GM10248 (cell line): ENCODE data around the gene MARVELD1.

Experiments
- CTCF ChIA-PET: fragments of 300-600 bp; sonication (Branson Sonifier 250); formaldehyde crosslinking; extraction: SDS; loops from one replicate; lab custom pipeline; 2021; ENCODE audit warnings: antibody characterized with exemption; lab: Yijun Ruan, JAX
- POLR2A ChIA-PET: fragments of 350-650 bp; sonication (Branson Sonifier 250); formaldehyde crosslinking; extraction: SDS; loops from one replicate; lab custom pipeline; 2020; ENCODE audit warnings: antibody characterized with exemption; lab: Yijun Ruan, JAX
- DNase-seq: peaks from one replicate; pipeline ENCODE4 v3.0.0; 2012; ENCODE audit errors: extremely low spot score
- CTCF ChIP-seq: IDR thresholded peaks from 2 replicates; pipeline ENCODE4 v1.5.1; 2012; ENCODE audit warnings: mild to moderate bottlenecking, low read depth; ENCODE audit errors: extremely low read depth, missing control alignments, control extremely low read depth

The MARVELD1 gene

GRCh38 chr10:97744405-97745035, 31.0 kb downstream of the MARVELD1 start:
- ChIA-PET CTCF (interaction anchor here (0.7 to 1.7 kb wide), 9 partner anchors 8 to 43 kb away, joined by 3 to 7 read pairs (median 3); partner anchors contain the start of gene ZFYVE27), POLR2A (no interaction called here)
- TF ChIP-seq CTCF = no peak

DNA sequence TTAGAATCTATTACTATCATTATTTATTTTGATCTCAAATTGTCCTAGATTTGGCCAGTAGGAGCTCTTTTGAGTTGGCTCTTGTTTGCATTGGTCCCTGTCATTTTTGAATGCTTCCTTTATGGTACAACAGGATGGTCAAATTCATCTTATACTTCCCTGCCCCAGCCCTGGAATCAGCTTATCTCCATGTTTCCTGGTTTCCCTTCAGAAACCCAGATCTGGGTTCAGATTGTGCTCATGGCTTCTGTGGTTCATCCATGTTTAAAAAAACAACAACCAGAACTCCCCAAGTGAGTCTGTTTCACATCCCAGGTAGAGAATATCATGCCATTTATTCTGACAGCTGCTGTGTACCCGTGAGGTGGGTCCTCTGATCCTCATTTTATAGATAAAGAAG, 34.0 kb downstream of the MARVELD1 start:
- no peak for TF ChIP-seq CTCF
- no peak for DNase-seq
- POLR2A ChIA-PET = no interaction called here
- CTCF ChIA-PET = interaction anchor here (0.9 to 3.6 kb wide), 7 partner anchors 11 to 73 kb away, joined by 3 to 13 read pairs (median 4); partner anchors contain the start of gene ZFYVE27

More at GRCh38 chr10:97744405-97745035, 31.0 kb downstream of the MARVELD1 start:
- DNase-seq = no peak

DNA sequence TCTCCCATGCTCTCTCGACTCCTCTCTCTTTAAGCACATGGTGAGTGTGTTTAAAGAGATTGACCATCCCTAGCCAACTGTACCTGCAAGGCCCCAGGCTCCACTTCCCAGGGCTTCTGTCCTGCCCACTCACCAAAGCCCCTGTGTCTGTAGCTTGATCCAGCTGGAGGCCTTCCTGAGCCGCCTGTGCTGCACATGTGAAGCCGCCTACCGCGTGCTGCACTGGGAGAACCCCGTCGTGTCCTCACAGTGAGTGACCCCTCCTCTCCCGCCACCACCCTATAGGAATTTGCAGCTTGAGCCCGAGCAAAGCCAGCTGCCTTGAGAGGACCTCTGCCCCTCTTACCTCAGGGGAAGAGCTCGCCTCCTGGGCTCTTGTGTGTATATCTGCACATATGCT, 34.6 kb downstream of the MARVELD1 start:
- ChIA-PET CTCF (interaction anchor here (1.2 to 3.6 kb wide), 6 partner anchors 11 to 74 kb away, joined by 3 to 13 read pairs (median 4); partner anchors contain the start of gene ZFYVE27), POLR2A (no interaction called here)
- DNase-seq = no peak
- no peak for TF ChIP-seq CTCF

- no peak for DNase-seq
- ChIA-PET POLR2A (interaction anchor here (0.7 kb wide), 1 partner anchor 12 kb away, joined by 5 read pairs; no protein-coding TSS in a partner anchor), CTCF (interaction anchor here (0.8 to 3.1 kb wide), 3 partner anchors 7 to 39 kb away, joined by 3 to 11 read pairs (median 3); no protein-coding TSS in a partner anchor)
- TF ChIP-seq CTCF = no peak
Measured at GRCh38 chr10:97752956-97753355, 39.4 kb downstream of the MARVELD1 start.

DNA sequence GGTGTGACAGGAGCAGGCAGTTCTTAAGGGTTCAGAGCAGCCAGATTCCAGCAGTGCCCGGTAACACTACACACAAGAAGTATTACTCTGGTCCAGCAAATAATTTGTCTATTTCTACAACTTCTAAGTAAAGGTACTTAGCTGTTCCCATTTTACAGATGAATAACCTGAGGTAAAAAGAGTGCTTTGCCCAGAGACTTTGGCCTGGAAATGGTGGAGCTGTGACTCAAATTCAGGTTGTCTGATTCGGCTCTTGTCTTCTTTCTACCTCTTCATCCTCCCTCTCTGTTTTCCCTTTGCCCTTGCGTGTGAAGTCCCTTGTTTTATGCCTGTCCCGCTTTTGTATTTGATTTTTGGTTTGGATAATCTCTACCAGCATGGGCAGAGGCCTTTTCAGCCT, 41.2 kb downstream of the MARVELD1 start:
- TF ChIP-seq CTCF = no peak
- ChIA-PET CTCF (interaction anchor here (1.5 kb wide), 1 partner anchor 53 kb away, joined by 4 read pairs; no protein-coding TSS in a partner anchor), POLR2A (no interaction called here)
- no peak for DNase-seq

- ChIA-PET CTCF (no interaction called here), POLR2A (no interaction called here)
- TF ChIP-seq CTCF = no peak
- DNase-seq = no peak
Measured at GRCh38 chr10:97755718-97756117, 42.2 kb downstream of the MARVELD1 start.
